Measurements from ENCODE around the gene MIP. TPM values are rescaled to one million over a fixed set of nuclear protein-coding genes. Genes with fewer than 3 reads are reported as not detected.

The MIP gene
- total and polyA plus RNA-seq, 2 of the 13 experiments (the other 11 are each of a cell fraction or from before 2014, with no cell fraction given) = not detected

DNA sequence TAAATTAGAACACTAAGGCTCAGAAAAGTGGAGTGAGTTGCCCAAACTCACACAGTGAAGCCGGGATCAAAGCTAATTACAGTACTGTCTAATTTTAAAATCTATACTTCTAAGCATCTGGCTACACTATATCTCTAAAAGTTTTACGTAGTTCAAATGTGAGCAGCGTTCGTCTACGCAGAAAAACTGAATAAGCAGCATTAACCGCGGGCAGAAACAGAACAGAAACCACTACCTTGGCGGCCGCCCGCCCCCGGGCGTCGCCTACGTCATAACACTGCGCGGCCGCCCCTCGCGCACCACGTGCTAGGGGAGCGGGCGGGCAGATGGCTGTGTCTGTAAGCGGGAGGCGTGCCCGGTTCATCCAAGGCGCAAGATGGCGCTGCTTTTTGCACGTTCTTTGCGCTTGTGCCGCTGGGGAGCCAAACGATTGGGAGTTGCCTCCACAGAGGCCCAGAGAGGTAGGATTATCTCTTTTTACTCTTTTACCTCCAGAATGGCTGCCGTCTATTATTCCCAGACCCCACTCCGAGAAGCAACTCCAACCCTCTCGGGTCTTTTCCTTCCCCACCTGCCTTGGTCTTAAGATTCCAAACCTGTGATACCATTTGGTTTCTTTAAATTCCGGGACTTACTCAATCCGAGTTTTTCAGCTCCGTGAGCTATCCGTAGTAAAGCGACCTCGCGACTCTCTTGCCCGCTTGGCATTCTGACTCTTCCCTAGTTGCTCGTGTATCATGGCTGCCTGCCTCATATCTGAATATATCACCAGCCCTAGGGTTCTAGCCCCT, 14.0 kb upstream of the MIP start, which contains the start of gene SPRYD4 (continued):
- TF ChIP-seq ZNF468 (CRISPR knock-in tag; IDR thresholded peaks at IDR 0.05) (no peak), MXD4 (CRISPR knock-in tag; IDR thresholded peaks at IDR 0.05) (peak; percentile 99), ZEB1 (IDR thresholded peaks at IDR 0.05; ENCODE audit: insufficient replicate concordance, low read depth) (no peak), ZNF607 (CRISPR knock-in tag; IDR thresholded peaks at IDR 0.05; ENCODE audit: borderline replicate concordance) (peak; percentile 91; the same call in 1 of the 2 replicates), SSRP1 (CRISPR knock-in tag; IDR thresholded peaks at IDR 0.05) (no peak; the same call in 1 of the 2 replicates), MEIS2 (CRISPR knock-in tag; IDR thresholded peaks at IDR 0.05) (peak; percentile 56; the same call in 1 of the 2 replicates), POLR2A (IDR thresholded peaks at IDR 0.05; ENCODE audit: insufficient read depth in 1 of 2, low read depth in 2 of 2, low read length in 2 of 2) (peak; percentile 90), SALL2 (CRISPR knock-in tag; IDR thresholded peaks at IDR 0.05) (peak; percentile 74), KDM5B (CRISPR knock-in tag; IDR thresholded peaks at IDR 0.05; ENCODE audit: borderline replicate concordance) (peak; percentile 94; the same call in 1 of the 2 replicates), ZSCAN9 (CRISPR knock-in tag; IDR thresholded peaks at IDR 0.05; ENCODE audit: borderline replicate concordance) (peak; percentile 81), CSRNP2 (CRISPR knock-in tag; conservative IDR thresholded peaks at IDR 0.05; ENCODE audit: low read depth) (0 out of 2 replicates have a peak, but pooled peaks have one; percentile 3), ZSCAN30 (CRISPR knock-in tag; IDR thresholded peaks at IDR 0.05) (no peak), ZSCAN5A (CRISPR knock-in tag; IDR thresholded peaks at IDR 0.05; ENCODE audit: borderline replicate concordance) (peak; percentile 86; the same call in 1 of the 2 replicates), RFXAP (CRISPR knock-in tag; IDR thresholded peaks at IDR 0.05; ENCODE audit: borderline replicate concordance) (no peak; the same call in 1 of the 2 replicates), THAP8 (CRISPR knock-in tag; IDR thresholded peaks at IDR 0.05; ENCODE audit: borderline replicate concordance) (peak; percentile 45; the same call in 1 of the 2 replicates), PAWR (CRISPR knock-in tag; IDR thresholded peaks at IDR 0.05; ENCODE audit: borderline replicate concordance) (no peak), SAFB2 (CRISPR knock-in tag; IDR thresholded peaks at IDR 0.05; ENCODE audit: borderline replicate concordance, low read depth) (no peak; the same call in 1 of the 2 replicates), ELF1 (CRISPR knock-in tag; IDR thresholded peaks at IDR 0.05) (peak; percentile 60)
- TF ChIP-seq, protein P1, sequence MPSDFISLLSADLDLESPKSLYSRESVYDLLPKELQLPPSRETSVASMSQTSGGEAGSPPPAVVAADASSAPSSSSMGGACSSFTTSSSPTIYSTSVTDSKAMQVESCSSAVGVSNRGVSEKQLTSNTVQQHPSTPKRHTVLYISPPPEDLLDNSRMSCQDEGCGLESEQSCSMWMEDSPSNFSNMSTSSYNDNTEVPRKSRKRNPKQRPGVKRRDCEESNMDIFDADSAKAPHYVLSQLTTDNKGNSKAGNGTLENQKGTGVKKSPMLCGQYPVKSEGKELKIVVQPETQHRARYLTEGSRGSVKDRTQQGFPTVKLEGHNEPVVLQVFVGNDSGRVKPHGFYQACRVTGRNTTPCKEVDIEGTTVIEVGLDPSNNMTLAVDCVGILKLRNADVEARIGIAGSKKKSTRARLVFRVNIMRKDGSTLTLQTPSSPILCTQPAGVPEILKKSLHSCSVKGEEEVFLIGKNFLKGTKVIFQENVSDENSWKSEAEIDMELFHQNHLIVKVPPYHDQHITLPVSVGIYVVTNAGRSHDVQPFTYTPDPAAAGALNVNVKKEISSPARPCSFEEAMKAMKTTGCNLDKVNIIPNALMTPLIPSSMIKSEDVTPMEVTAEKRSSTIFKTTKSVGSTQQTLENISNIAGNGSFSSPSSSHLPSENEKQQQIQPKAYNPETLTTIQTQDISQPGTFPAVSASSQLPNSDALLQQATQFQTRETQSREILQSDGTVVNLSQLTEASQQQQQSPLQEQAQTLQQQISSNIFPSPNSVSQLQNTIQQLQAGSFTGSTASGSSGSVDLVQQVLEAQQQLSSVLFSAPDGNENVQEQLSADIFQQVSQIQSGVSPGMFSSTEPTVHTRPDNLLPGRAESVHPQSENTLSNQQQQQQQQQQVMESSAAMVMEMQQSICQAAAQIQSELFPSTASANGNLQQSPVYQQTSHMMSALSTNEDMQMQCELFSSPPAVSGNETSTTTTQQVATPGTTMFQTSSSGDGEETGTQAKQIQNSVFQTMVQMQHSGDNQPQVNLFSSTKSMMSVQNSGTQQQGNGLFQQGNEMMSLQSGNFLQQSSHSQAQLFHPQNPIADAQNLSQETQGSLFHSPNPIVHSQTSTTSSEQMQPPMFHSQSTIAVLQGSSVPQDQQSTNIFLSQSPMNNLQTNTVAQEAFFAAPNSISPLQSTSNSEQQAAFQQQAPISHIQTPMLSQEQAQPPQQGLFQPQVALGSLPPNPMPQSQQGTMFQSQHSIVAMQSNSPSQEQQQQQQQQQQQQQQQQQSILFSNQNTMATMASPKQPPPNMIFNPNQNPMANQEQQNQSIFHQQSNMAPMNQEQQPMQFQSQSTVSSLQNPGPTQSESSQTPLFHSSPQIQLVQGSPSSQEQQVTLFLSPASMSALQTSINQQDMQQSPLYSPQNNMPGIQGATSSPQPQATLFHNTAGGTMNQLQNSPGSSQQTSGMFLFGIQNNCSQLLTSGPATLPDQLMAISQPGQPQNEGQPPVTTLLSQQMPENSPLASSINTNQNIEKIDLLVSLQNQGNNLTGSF (CRISPR knock-in tag; IDR thresholded peaks at IDR 0.05) = peak; percentile 22; the same call in 1 of the 2 replicates

All from HepG2 (cell line).